GM10266 (cell line): ENCODE data around the gene ALX3.

Experiments used
- DNase-seq: peaks from one replicate; pipeline ENCODE4 v3.0.0; 2012; ENCODE audit errors: extremely low spot score
- CTCF ChIP-seq: IDR thresholded peaks from 2 replicates; pipeline ENCODE4 v1.5.1; 2012; ENCODE audit warnings: mild to moderate bottlenecking, low read depth; ENCODE audit not compliant: control insufficient read depth, insufficient read depth; ENCODE audit errors: missing control alignments

The ALX3 gene

GRCh38 chr1:110070671-110071242, at the start of gene ALX3:
ALX3 (minus strand) TSS chr1:110070672; CDS start chr1:110070612, 60 bp downstream.
- DNase-seq: no peak
- TF ChIP-seq CTCF: no peak

- no peak for TF ChIP-seq CTCF
- no peak for DNase-seq
These were observed 49.4 kb upstream of the ALX3 start for GRCh38 chr1:110119843-110120242.

GRCh38 chr1:110118636-110119396, 48.3 kb upstream of the ALX3 start:
- no peak for TF ChIP-seq CTCF
- DNase-seq: no peak

- no peak for TF ChIP-seq CTCF
- DNase-seq: no peak
These were observed 44.3 kb upstream of the ALX3 start for GRCh38 chr1:110114784-110115183.

GRCh38 chr1:110114173-110114572, 43.7 kb upstream of the ALX3 start:
- no peak for TF ChIP-seq CTCF
- DNase-seq: no peak

GRCh38 chr1:110113551-110113950, 43.1 kb upstream of the ALX3 start:
- TF ChIP-seq CTCF: no peak
- no peak for DNase-seq

GRCh38 chr1:110112656-110113055, 42.2 kb upstream of the ALX3 start:
- no peak for DNase-seq
- TF ChIP-seq CTCF: no peak
